Measurements from ENCODE around the gene ADGRA3. TPM values are rescaled to one million over a fixed set of nuclear protein-coding genes. Genes with fewer than 3 reads are reported as not detected.

ADGRA3 gene
- polyA plus RNA-seq, 1 of the 3 experiments (the other 2 are of a cell fraction): 11.8 TPM

- Histone ChIP-seq H3F3A (replicated peaks; ENCODE audit: insufficient read depth) (no peaks in the 10 kb centered on the region), H3K9me2 (no peaks in the 10 kb centered on the region), H3K27ac (ENCODE audit: low read depth in 2 of 2, low read length in 1 of 2) (no peak overlapping the region), H3K4me3 (ENCODE audit: low read depth in 2 of 2, low read length in 1 of 2) (no peak overlapping the region), H3K79me2 (ENCODE audit: insufficient read depth) (no peaks in the 10 kb centered on the region), H3K9me3 (no peaks in the 10 kb centered on the region), H3K36me3 (replicated peaks in 1 of 2; ENCODE audit: control insufficient read depth in 1 of 2, insufficient read depth in 2 of 2, low read length in 1 of 2) (no peaks in the 10 kb centered on the region), H3K9ac (no peak overlapping the region), H3K4me2 (no peak overlapping the region), H3K4me1 (ENCODE audit: control insufficient read depth in 1 of 2, insufficient read depth in 2 of 2, low read depth in 1 of 2, low read length in 1 of 2) (no peaks in the 10 kb centered on the region), H3K27me3 (ENCODE audit: insufficient read depth) (no peaks in the 10 kb centered on the region), H4K20me1 (ENCODE audit: insufficient read depth) (no peaks in the 10 kb centered on the region), H2AFZ (ENCODE audit: low read depth) (no peak overlapping the region)
- POLR2A ChIA-PET: no interaction called here
- 6% methylated on average over 1 of the region's 1 CpG for WGBS (ENCODE audit: low lambda C conversion rate)
- CTCF ChIA-PET: no interaction called here
- no peak for DNase-seq
- TF ChIP-seq SIN3A (IDR thresholded peaks at IDR 0.05; ENCODE audit: borderline replicate concordance, low read depth, low read length): no peak
These were observed 18.5 kb upstream of the ADGRA3 start for GRCh38 chr4:22534374-22534773.

- no peak for DNase-seq
- 13% methylated on average over 1 of the region's 1 CpG for WGBS (ENCODE audit: low lambda C conversion rate)
- Histone ChIP-seq H3K4me1 (ENCODE audit: control insufficient read depth in 1 of 2, insufficient read depth in 2 of 2, low read depth in 1 of 2, low read length in 1 of 2) (no peaks in the 10 kb centered on the region), H3K27ac (ENCODE audit: low read depth in 2 of 2, low read length in 1 of 2) (no peak overlapping the region), H3K4me3 (ENCODE audit: low read depth in 2 of 2, low read length in 1 of 2) (no peak overlapping the region), H3K4me2 (no peak overlapping the region), H3K36me3 (replicated peaks in 1 of 2; ENCODE audit: control insufficient read depth in 1 of 2, insufficient read depth in 2 of 2, low read length in 1 of 2) (no peaks in the 10 kb centered on the region), H3K79me2 (ENCODE audit: insufficient read depth) (no peaks in the 10 kb centered on the region), H4K20me1 (ENCODE audit: insufficient read depth) (no peaks in the 10 kb centered on the region), H3K9me3 (no peaks in the 10 kb centered on the region), H3K9me2 (no peaks in the 10 kb centered on the region), H3F3A (replicated peaks; ENCODE audit: insufficient read depth) (no peaks in the 10 kb centered on the region), H3K9ac (no peak overlapping the region), H3K27me3 (ENCODE audit: insufficient read depth) (no peaks in the 10 kb centered on the region), H2AFZ (ENCODE audit: low read depth) (no peak overlapping the region)
- ChIA-PET POLR2A (no interaction called here), CTCF (no interaction called here)
- TF ChIP-seq USF2 (IDR thresholded peaks at IDR 0.05; ENCODE audit: borderline replicate concordance, low read depth, low read length) (no peak), USF1 (IDR thresholded peaks at IDR 0.05; ENCODE audit: borderline replicate concordance, low read depth) (no peak), CTCF (IDR thresholded peaks at IDR 0.05) (no peak), FOXJ3 (CRISPR knock-in tag; IDR thresholded peaks at IDR 0.05) (no peak), RXRA (IDR thresholded peaks at IDR 0.05; ENCODE audit: borderline replicate concordance, low read depth) (no peak), CHD2 (IDR thresholded peaks at IDR 0.05; ENCODE audit: low read length, partially characterized antibody) (no peak), YY1 (IDR thresholded peaks at IDR 0.05; ENCODE audit: low read depth) (no peak), ELF1 (IDR thresholded peaks at IDR 0.05) (no peak), RCOR1 (IDR thresholded peaks at IDR 0.05; ENCODE audit: low read length) (no peak), SIN3A (IDR thresholded peaks at IDR 0.05; ENCODE audit: borderline replicate concordance, low read depth, low read length) (no peak), SMC3 (IDR thresholded peaks at IDR 0.05; ENCODE audit: low read depth, low read length) (no peak), GATA2 (CRISPR knock-in tag; IDR thresholded peaks at IDR 0.05) (no peak), EP300 (IDR thresholded peaks at IDR 0.05; ENCODE audit: borderline replicate concordance in 1 of 2, low read depth in 1 of 2, low read length in 1 of 2) (no peak), REST (IDR thresholded peaks at IDR 0.05; ENCODE audit: low read depth, low read length) (no peak), RAD21 (IDR thresholded peaks at IDR 0.05; ENCODE audit: low read length) (no peak)
These were observed 17.0 kb upstream of the ADGRA3 start for GRCh38 chr4:22532896-22533295.
